MCF 10A (cell line): Measurements from ENCODE around the gene POLR2F. TPM values are rescaled to one million over a fixed set of nuclear protein-coding genes. Genes with fewer than 3 reads are reported as not detected.
A peak's percentile ranks its signal among the peaks of the same experiment; 100 is the strongest.

Experiments
- BruUV-seq: library from RNA; stranded (reverse); fragments of 400-500 nt; replicated peaks from 2 replicates; lab custom pipeline; 2021; lab: Mats Ljungman, UMichigan
- CTCF ChIA-PET: fragments of 300-600 bp; sonication (Branson Sonifier 250); formaldehyde crosslinking; extraction: SDS; loops from one replicate; lab custom pipeline; 2021; ENCODE audit warnings: antibody characterized with exemption, inconsistent platforms; lab: Yijun Ruan, JAX
- POLR2A ChIA-PET: fragments of 300-600, 350-650 bp; sonication (Branson Sonifier 250); formaldehyde crosslinking; extraction: SDS; loops from one replicate; lab custom pipeline; 2020; ENCODE audit warnings: antibody characterized with exemption, inconsistent platforms; lab: Yijun Ruan, JAX
- DNase-seq: peaks from one replicate; pipeline ENCODE4 v3.0.0-alpha.2; 2018; ENCODE audit not compliant: unreplicated experiment
- H3K27ac Mint-ChIP-seq: one replicate; pipeline ENCODE4 v1.8.0; 2022; ENCODE audit warnings: mild to moderate bottlenecking, low read depth, mixed read lengths; ENCODE audit not compliant: unreplicated experiment
- H3K27me3 Mint-ChIP-seq: one replicate; pipeline ENCODE4 v1.8.0; 2022; ENCODE audit warnings: mixed read lengths; ENCODE audit not compliant: insufficient read depth, unreplicated experiment
- H3K36me3 Mint-ChIP-seq: one replicate; pipeline ENCODE4 v1.8.0; 2022; ENCODE audit warnings: mild to moderate bottlenecking, moderate library complexity, mixed read lengths; ENCODE audit not compliant: insufficient read depth, unreplicated experiment
- H3K4me1 Mint-ChIP-seq: one replicate; pipeline ENCODE4 v1.8.0; 2022; ENCODE audit warnings: mixed read lengths; ENCODE audit not compliant: insufficient read depth, unreplicated experiment
- H3K4me3 Mint-ChIP-seq: one replicate; pipeline ENCODE4 v1.8.0; 2022; ENCODE audit warnings: mild to moderate bottlenecking, moderate library complexity, mixed read lengths; ENCODE audit not compliant: unreplicated experiment
- H3K9me3 Mint-ChIP-seq: one replicate; pipeline ENCODE4 v1.8.0; 2022; ENCODE audit warnings: mixed read lengths; ENCODE audit not compliant: unreplicated experiment
- CTCF ChIP-seq: fragments of 200-600 bp; IDR thresholded peaks from one replicate; pipeline ENCODE4 v1.8.0; 2022; ENCODE audit warnings: antibody characterized with exemption, mild to moderate bottlenecking; ENCODE audit not compliant: unreplicated experiment
- intact Hi-C: fragments of 100-400 bp; cut with micrococcal nuclease; formaldehyde crosslinking; loops from 2 replicates; pipeline ENCODE4 v1.14.1; 2022
- total RNA-seq: library from RNA; stranded (reverse); gene quantifications from 2 replicates; pipeline ENCODE4 v1.2.3, GENCODE V29; 2022

POLR2F gene
- total RNA-seq, 1 experiment from 2014 or later: 87.5 TPM

- peak overlapping the region; percentile 41 for H3K27ac Mint-ChIP-seq
- H3K4me1 Mint-ChIP-seq: no peaks in the 10 kb centered on the region
- DNase-seq: no peak
- H3K27me3 Mint-ChIP-seq: no peaks in the 10 kb centered on the region
- no TSS peak for BruUV-seq
- TF ChIP-seq CTCF: no peak
- intact Hi-C loops: no loop called here
- no peaks in the 10 kb centered on the region for H3K9me3 Mint-ChIP-seq
- ChIA-PET POLR2A (no interaction called here), CTCF (interaction anchor here (0.8 to 2.6 kb wide), 2 partner anchors 11 to 159 kb away, joined by 4 to 11 read pairs; no protein-coding TSS in a partner anchor)
- peaks cover 6% of the 10 kb centered on the region for H3K36me3 Mint-ChIP-seq
- no peak overlapping the region for H3K4me3 Mint-ChIP-seq
Measured at GRCh38 chr22:37976547-37976946, 23.0 kb downstream of the POLR2F start.

- Mint-ChIP-seq H3K4me3 (no peak overlapping the region), H3K27me3 (no peaks in the 10 kb centered on the region), H3K36me3 (peaks cover 6% of the 10 kb centered on the region), H3K9me3 (no peaks in the 10 kb centered on the region), H3K27ac (no peak overlapping the region), H3K4me1 (no peaks in the 10 kb centered on the region)
- ChIA-PET CTCF (no interaction called here), POLR2A (no interaction called here)
- intact Hi-C loops: no loop called here
- no TSS peak for BruUV-seq
- no peak for TF ChIP-seq CTCF
- DNase-seq: no peak
Measured at GRCh38 chr22:37979782-37980181, 26.3 kb downstream of the POLR2F start.

GRCh38 chr22:37981282-37982011, 27.9 kb downstream of the POLR2F start:
- Mint-ChIP-seq H3K36me3 (peaks cover 6% of the 10 kb centered on the region), H3K27me3 (no peaks in the 10 kb centered on the region), H3K4me1 (no peaks in the 10 kb centered on the region), H3K4me3 (no peak overlapping the region), H3K27ac (no peak overlapping the region), H3K9me3 (no peaks in the 10 kb centered on the region)
- no peak for DNase-seq
- POLR2A ChIA-PET: interaction anchor here (0.6 kb wide), 1 partner anchor 1868 kb away, joined by 3 read pairs; no protein-coding TSS in a partner anchor
- BruUV-seq: no TSS peak
- CTCF ChIA-PET: no interaction called here
- TF ChIP-seq CTCF: no peak
- intact Hi-C loops: no loop called here

DNA sequence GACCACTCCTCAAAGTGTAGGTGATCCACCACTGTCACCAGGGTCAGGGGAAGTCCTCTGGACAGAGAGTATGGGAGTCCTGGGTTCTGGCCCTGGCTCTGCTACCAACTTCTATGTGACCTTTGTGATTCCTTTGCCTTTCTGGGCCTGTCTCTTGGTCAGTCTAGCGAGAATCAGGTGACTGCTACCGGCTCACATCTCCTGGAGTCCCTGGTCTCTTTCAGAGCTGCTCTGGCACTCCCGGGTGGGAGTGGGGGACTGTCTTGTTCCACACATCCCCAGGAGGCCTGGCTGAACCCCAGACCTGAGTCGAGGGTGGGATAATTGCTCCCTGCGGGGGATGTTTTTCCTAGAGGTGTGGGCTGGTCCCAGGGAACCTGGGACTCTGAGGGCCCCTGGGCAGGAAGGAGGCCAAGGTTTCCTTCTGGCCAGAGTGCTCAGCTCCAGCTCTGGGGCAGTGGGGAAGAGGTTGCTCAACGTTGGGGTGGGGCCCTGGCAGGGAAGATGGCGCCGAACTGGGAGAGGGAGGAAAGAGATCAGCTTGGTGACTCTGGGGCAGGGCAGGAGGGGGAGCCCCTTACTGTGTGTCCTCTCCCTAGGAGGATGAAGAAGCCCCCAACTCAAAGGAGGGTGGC, 28.8 kb downstream of the POLR2F start:
- intact Hi-C loops: no loop called here
- ChIA-PET POLR2A (interaction anchor here (0.6 kb wide), 1 partner anchor 1867 kb away, joined by 3 read pairs; no protein-coding TSS in a partner anchor), CTCF (interaction anchor here (0.9 kb wide), 1 partner anchor 10 kb away, joined by 4 read pairs; no protein-coding TSS in a partner anchor)
- H3K4me1 Mint-ChIP-seq: no peaks in the 10 kb centered on the region
- no peak overlapping the region for H3K27ac Mint-ChIP-seq
- BruUV-seq: no TSS peak
- no peaks in the 10 kb centered on the region for H3K27me3 Mint-ChIP-seq
- no peak for DNase-seq
- TF ChIP-seq CTCF: no peak
- H3K4me3 Mint-ChIP-seq: no peak overlapping the region
- no peaks in the 10 kb centered on the region for H3K9me3 Mint-ChIP-seq
- peaks cover 3% of the 10 kb centered on the region for H3K36me3 Mint-ChIP-seq
